Activated CD4-positive, CD25-positive, alpha-beta regulatory T cell treated with anti-CD3 and anti-CD28 coated beads, Interleukin-2, amount 50 U/mL, for 72 hours (primary cell): ENCODE measurements around the gene SAA2.
"Not testable (repeated sequence)": the region's sequence is repeated elsewhere in the genome, so short reads cannot be mapped to it uniquely, and the experiment has no call there.

Source experiments
- DNase-seq: peaks from one replicate; pipeline ENCODE4 v3.0.0; 2021

SAA2 gene

DNA sequence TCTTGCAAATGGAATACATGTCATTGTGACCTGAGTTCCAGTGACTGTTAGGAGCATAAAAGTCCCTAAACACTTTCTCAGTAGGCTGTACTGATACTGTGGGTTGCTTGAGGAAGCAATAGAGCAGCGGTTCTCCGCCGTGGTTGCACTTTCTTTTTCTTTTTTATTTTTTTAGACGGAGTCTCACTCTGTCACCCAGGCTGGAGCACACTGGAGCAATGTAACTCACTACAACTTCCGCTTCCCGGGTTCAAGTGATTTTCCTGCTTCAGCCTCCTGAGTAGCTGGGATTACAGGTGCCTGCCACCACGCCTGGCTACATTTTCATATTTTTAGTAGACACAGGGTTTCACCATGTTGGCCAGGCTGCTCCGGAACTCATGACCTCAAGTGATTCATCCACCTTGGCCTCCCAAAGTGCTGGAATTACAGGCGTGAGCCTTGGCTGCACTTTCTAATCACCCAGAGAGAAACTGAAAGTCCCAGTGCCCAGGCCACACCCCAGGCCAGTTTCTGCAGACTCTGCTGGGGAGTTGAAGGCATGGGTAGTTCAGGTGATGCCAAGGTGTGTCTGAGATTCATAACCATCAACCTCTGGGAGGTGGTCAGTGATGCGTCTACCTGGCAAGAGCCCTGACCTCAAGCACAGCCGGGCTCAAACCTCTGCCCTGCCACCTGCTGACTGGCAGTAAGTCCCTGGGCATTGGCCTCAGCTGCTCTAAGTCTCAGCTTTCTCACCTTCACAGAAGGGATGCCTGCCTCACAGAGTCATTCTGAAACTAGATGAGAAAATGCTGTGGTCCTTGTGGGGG, 1.9 kb downstream of the SAA2 start:
- DNase-seq = not testable (repeated sequence)

DNA sequence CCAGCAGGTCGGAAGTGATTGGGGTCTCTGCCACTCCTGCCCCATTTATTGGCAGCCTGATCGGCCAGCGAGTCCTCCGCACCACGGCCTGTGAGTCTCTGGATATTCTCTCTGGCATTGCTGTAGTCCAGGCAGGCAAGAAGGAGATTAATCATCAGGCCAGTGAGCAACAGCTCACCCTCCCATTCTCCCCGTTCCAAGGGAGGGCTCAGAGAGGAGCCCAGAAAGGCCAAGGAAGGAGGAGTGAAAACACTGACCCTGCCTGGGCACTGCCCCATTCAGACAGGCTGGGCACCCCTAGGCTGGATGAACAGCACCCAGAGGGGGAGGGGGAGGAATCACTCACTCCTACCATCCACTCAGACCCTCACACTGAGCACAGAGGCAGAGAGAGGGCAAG, 3.1 kb downstream of the SAA2 start:
- no peak for DNase-seq

DNA sequence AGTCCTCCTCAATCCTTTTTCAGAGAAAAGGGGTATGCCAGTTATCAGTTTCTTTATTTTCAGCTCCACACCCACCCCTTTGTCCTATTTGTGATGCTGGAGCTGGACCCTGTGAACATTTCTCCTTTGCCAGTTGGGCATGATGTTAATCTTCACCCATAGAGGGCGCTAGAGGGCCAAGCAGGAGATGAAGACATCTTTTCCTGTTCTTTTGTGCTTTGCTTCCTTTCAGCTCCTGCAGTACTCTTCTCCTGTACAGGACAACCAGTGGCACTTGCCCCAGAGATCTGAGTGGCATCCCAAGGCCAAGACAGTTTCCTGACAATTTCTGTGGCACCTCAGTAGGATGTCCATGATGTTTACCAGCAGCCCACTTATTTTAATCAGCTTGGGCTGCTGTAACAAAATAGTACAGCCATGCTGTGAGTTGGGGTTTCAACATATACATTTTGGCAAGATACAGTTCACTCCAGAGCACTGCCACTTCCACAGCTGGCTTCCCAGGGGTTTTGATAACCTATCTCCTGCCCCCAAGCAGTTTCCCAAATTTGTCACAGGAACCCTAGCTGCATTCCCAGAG, 4.6 kb downstream of the SAA2 start:
- DNase-seq = peak; percentile 51

DNA sequence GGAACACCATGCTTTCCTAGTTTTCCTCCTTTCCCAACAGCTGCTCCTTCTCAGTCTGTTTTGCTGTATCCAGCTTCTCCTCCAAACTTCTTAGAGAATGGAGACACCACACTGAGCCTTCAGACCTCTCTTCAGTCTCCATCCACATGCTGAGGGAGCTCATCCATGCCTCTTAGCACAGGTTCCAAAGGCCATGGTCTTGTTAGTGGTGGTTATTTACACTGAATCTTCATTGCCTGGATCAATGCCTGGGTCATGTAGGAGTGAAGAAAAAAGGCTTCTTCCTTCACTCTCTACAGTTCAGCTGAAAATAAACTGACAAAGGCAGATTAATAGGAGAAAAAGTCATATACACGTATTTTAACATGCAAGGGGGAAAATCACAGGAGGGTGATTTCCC, 8.8 kb downstream of the SAA2 start:
- DNase-seq = no peak

DNA sequence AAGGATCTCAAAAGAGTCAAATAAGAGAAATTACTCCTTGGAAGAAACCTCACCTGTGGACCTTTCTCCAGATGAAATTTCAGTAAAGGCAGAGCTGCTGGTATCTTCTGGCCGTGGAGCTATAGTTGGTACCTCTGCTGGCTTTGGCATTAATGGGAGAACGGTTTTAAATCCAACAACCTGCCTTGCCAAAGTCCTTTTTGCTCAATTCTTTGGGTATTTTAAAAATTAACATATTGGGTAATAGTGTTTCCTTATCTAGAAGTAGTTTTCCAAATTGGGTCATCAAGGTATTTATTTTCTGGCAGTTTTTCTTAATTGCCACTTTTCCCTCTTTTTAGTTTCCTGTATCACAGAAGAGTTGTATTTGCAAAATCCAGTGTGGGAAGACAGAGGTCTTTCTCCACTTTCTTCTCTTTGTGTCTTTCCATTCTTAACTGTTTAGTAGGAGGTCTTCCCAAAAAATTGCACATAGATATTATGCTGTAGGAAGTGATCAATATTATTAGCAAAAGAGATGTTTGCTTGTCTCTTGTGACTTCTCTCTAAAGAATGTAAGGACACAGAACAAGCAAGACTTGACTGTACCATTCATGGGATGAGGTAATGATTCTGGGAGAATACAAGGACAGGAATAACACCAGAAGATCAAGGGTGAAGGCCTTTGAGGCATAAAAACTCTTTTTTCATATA, 11.7 kb downstream of the SAA2 start, which contains the start of gene SAA4:
Gene SAA4, minus strand, starts transcription at position 139 of the 693 bp plus-strand sequence. CDS start 876 bp downstream, outside the sequence.
- no peak for DNase-seq

DNA sequence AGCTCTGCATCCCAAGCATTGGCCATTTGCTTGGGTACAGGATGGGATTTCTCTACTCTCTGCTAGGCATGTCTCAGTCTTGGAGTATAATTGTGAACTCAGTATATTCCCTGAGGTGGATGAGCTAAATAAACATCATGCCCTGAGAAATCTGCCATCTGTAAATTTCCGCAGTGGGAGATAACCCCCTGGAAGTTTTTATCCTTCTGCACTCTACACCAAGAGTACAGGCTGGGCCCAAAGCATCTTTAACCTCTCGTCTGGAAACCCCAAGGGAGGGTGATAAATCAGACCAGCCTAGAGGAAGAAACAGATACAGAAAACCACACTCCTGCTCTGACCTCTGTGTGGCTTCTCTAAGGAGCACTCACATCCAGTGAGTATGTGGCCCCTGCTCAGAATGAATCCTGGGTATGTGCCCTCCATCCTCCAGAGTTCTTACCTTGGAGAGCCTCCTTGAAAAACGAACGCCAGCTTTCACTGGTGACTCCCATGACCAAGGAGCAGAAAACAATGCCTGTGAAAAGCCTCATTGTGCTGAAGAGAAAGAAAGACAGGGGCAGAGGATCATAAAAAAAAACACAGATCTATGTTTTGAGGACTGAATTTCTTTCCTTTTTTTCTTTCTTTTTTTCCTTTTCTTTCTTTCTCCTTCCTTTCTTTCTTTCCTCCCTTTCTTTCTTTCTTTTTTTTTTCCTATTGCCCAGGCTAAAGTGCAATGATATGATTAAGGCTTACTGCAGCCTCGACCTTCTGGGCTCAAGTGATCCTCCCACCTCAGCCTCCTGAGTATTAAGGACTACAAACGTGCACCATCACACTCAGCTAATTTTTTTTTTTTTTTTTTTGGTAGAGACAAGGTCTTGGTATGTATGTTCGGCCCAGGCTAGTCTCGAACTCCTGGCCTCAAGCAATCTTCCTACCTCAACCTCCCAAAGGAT, 12.8 kb downstream of the SAA2 start:
- DNase-seq = no peak

DNA sequence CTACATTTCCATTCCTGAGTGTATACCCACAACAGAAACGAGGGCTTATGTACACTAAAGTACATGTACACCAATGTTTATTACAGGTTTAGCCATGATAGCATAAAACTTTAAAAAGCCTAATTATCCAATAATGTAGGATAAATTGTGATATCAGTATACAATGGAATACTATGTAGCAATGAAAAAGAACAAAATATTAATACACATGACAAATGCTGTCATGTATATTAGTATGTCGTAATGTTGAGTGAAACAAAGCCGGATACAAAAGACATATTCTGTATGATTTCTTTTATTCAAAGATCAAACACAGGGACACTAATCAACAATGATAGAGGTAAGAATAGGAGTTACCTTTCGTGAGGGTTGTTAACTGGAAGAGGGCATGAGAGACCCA, 14.6 kb downstream of the SAA2 start:
- no peak for DNase-seq

DNA sequence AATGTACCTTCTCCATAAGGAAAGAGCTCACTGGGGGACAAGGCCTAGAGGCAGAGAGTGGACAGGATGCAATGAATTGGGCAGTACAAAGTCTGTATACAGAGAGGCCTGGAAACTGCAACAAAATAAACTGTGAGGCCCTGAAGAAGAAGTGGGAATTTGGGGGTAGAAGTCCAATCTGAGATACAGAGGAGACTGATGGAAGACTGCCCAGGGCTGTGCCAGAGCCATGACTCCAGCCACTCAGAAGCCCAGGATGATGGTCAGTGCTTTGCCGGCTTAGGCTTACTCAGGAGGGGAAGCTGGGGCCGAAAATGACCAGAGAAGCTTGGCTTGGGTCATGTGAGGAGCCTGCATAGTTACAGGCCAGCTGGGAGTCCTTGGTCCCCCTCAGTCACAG, 17.6 kb downstream of the SAA2 start:
- no peak for DNase-seq

DNA sequence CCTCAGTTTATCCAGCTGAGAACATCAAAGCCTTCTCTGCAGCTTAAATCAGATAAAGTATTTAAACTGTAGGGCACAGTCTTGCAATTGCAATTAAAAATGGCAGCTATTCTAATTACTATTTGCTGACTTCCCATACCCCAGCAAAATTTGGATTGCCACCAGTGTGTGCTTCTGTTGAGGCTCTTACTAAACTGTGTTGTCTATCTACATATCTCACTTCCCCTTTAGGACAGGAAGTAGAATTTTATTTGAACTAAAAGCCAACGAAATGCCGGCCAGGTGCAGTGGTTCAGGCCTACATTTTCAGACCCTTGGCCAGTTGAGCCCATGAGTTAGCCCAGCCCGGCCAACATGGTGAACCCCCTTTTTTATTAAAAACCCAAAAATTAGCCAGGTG, 19.0 kb downstream of the SAA2 start:
- no peak for DNase-seq

DNA sequence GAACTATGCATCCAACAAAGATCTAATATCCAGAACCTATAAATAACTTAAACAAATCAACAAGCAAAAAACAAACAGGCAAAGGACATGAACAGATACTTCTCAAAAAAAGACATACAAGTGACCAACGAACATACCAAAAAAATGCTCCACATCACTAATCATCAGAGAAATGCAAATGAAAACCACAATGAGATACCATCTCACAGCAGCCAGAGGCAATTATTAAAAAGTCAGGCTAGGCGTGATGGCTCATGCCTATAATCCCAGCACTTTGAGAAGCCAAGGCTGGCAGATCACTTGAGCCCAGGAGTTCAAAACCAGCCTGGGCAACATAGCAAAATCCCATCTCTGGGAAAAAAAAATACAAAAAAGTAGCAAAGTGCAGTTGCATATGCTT, 22.6 kb downstream of the SAA2 start:
- no peak for DNase-seq

DNA sequence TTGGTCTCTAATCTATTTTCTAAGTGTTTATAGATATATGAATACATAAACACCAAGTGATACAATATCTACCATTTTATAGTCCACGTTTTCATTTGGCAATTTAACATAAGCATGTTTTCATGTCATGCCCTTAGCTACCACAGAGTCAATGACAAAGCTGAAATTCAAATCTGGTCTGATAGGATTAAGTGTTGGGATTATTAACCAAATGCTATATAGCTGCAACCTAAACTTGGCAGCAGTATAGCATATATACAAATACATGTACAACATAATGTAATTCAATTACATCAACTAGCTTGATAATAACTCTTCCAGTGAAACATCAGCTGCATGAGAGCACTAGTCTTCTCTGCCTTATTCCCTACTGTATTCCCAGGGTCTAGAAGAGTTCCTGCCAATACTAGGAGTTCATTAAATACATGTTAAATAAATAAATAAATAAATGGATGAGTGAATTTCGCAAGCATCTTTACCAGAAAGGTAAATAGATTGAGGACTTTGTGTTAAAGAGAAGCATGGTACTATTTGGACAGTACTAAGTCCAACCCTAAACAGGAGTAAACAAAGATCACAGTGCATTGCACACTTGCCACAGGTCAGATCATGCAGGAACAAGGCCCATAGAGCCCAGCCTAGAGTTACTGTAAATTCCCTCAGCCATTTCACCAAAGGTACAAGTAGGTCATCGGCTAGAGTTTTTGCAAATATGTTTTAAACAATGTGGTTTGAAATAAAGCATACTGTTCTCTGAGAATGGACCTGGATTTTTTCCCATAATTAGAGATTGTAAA, 24.7 kb downstream of the SAA2 start:
- DNase-seq = no peak

DNA sequence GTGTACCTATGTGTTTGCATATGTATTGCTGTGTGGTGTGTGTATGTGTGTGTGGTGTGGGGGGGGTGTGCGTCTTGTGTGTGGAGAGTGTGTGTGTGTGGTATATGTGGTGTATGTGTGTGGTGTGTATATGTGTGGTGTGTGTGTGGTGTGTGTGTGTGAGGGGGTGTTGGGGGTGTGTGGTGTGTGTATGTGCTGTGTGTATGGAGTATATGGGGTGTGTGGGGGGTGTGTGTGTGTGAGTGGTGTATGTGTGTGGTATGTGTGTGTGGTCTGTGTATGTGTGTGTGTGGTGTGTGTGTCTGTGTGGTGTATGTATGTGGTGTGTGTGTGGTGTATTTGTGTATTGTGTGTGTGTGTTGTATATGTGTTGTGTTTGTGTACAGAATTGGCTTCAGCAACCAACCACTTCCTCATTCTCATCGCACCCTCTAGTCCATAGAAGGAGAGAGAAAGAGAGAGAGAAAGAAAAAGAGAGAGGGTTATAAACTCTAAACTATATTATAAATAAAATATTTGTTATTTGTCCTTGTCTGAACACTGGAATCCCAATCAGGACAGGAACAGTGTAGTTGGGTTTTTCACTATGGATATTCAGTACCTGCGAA, 25.6 kb downstream of the SAA2 start:
- DNase-seq = no peak

DNA sequence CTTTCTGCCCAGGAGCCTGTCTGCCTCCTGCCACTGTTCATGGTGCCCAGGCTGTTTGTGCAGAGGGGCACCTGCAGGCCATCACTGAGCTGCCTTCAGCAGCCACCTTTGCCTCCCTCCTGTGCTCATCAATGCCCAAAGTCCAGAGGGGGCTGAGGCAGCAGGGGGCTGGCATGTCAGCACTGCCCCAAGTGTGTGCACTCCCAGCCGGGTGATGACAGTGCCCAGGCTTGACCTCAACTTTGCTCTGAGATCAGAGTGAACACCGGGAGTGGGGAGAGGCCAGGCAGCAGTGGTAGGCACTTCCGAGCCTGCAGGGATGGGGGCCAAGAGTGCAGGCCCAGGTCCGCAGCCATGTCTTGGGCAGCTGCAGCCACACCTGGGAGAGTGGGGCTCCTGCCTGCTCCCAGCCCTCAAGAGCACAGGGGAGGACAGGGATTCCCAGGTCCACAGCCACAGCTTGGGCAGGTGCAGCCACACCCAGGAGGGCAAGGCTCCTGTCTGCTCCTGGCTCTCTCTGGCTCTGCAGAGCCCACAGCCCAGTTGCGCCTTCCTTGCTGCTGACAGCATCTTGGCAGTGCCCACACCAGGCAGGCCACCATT, 27.1 kb downstream of the SAA2 start:
- no peak for DNase-seq

DNA sequence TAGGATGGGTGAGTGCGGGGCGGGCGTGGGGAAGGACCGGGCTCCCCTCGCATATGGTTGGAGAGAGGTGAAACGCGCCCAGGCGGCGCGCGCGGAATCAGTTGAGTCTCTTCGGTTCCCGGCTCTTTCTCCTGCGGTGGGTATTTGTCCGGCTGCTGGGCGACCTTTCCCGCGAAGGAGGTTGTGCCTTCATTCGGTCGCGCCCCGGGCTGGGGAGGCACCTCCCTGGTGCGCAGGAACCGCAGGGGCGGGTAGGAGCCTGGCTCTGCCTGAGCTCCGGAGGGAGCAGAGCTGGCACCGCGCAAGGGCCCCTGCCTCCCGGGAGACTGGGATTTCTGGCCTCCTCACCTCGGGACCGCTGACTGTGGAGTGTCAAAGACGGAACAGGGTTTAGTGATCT, 39.4 kb downstream of the SAA2 start:
- DNase-seq = no peak

DNA sequence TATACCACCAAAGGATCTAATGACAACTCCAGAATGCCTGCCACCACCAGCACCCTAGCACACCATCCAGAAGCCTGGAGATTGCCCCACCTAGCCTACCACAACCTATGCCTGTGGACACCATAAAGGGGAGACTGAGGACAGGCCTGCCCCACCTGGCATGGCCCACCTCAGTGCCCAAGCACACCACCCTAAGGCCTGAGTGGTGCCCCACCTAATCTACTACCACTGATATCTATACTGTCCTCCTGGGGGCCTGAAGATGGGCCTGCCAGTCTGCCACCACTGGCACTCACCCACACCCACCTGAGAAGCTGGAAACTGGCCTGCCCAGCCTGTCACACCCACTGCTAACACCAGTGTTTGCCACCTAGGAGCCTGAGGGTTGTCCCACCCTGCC, 43.7 kb downstream of the SAA2 start:
- DNase-seq = no peak

DNA sequence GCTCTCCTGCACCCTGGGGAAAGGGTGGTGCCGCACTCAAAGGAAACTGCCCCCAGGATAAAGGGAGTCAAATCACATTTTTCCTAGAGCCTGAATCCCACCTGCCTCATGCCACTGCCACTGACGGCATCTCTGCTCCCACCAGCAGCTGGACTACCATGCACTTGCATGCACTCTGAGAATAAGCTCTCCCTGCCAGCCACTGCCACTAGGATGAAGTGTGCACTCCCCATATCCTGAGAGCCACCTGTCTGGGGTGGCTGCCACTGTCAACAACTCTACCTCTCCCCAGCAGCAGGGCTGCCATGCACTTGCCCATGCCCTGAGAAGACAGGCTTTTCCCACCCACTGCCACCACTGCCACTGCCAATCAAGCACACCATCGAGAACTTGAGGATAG, 44.2 kb downstream of the SAA2 start:
- DNase-seq = no peak

DNA sequence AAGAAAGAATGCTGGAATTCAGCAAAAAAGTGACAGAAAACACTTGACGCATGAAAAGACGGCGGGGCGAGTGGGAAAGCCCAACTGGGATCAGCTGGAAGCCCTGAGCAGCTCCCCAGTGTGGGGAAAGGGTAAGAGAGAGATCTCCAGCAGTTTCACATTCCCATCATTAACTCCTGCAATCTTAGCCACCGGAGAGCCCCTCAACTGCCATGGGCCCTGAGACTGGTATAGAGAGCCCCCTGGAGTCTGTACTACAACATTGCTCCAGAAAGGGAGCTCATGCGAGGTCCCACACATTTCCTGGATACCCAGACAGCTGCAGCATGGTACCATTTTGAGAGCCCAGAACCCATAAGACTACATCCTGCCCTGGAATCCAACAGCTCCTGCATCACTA, 44.7 kb downstream of the SAA2 start:
- DNase-seq = no peak

DNA sequence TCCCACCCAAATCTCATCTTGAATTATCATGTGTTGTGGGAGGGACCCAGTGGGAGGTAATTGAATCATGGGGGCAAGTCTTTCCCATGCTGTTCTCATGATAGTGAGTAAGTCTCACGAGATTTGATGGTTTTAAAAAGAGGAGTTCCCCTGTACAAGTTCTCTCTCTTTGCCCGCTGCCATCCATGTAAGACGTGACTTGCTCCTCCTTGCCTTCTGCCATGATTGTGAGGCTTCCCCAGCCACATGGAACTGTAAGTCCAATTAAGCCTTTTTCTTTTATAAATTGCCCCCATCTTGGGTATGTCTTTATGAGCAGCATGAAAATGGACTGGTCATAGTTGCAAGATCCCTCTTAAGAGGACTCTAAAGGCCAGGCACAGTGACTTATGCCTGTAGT, 50.7 kb downstream of the SAA2 start:
- not testable (repeated sequence) for DNase-seq

DNA sequence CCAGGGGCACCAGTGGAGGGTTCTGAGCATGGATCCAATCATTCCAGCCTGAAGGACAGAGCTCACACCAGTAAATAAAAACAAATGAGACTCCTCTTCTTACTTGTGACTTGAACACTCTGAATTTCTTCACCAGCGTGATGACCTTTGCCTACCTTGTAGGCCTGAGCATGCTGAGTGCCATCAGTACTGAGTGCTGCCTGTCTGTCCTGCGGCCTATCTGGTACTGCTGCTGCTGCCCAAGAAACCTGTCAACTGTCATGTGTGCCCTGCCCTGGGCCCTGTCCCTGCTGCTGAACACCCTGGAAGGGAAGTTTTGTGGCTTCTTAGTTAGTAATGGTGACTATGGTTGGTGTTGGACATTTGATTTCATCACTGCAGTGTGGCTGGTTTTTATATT, 51.9 kb downstream of the SAA2 start:
- DNase-seq = no peak
